Epithelial cell of esophagus (primary cell): ENCODE results near the gene CNTN5.

Experiments
- DNase-seq: peaks from one replicate; pipeline ENCODE4 v3.0.0; 2010; ENCODE audit warnings: low read depth
- H3K4me3 ChIP-seq: 2 replicates; pipeline ENCODE4 v1.5.1; 2011; ENCODE audit warnings: mild to moderate bottlenecking, low read length, control low read depth
- CTCF ChIP-seq: IDR thresholded peaks from 2 replicates; pipeline ENCODE4 v1.5.1; 2011; ENCODE audit warnings: low read depth, mild to moderate bottlenecking, low read length, control low read depth, inconsistent platforms; ENCODE audit not compliant: insufficient read depth; ENCODE audit errors: missing control alignments

The CNTN5 gene

DNA sequence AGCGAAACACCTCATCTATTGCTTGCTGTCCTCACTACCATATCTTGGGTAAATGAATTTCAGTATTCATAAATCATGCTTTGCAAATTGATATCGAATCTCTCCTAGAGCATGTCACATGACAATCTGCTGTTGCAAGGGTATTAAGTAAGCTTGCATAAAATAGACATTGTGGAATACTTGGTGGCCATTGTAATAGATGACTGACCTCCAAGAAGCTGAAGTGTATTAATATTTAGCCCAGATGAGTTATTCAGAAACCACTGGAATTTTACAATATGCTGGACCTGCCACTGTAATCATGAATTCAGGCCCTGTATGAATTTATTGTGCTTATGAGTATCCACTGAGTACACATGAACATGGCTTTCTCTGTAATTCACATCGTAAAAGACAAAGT is 1376.7 kb downstream of the CNTN5 start:
- no peak for DNase-seq
- TF ChIP-seq CTCF = no peak
- no peak overlapping the region for H3K4me3 ChIP-seq

DNA sequence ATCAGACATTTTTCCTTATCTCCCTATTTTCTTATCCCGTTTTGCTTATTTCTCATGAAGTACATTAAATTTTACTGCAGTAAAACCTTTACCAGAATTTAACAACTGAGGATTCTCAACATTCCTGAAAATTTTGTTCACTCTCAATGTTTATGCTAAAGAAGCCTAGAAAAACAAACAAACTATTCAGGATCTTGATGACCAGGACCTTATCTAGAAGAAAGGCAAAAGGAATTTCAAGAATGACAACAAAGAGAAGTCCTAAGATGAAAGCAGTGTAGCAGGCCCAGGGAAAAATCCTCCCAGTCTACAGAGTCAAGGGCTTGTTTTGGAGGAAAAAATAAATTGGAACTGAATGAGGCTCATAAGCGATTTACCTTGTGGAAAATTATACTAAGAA is 1383.1 kb downstream of the CNTN5 start:
- TF ChIP-seq CTCF = no peak
- H3K4me3 ChIP-seq = no peak overlapping the region
- DNase-seq = no peak

- no peak overlapping the region for H3K4me3 ChIP-seq
- no peak for TF ChIP-seq CTCF
- no peak for DNase-seq
Measured at GRCh38 chr11:100404907-100405306, 1384.2 kb downstream of the CNTN5 start.
